Endothelial cell of umbilical vein (primary cell): Measurements from ENCODE around the gene OR51G2. TPM values are rescaled to one million over a fixed set of nuclear protein-coding genes. Genes with fewer than 3 reads are reported as not detected.

Source experiments
- BruUV-seq: library from RNA; stranded (reverse); fragments of 400-500 nt; replicated peaks from 2 replicates; lab custom pipeline; 2021; lab: Mats Ljungman, UMichigan
- CTCF ChIA-PET: fragments of 300-600, 350-600 bp; sonication (Branson Sonifier 250); formaldehyde crosslinking; loops from one replicate; lab custom pipeline; 2021; ENCODE audit warnings: antibody characterized with exemption, inconsistent platforms; lab: Charles Lee
- POLR2A ChIA-PET: fragments of 300-600, 350-600 bp; sonication (Branson Sonifier 250); formaldehyde crosslinking; loops from one replicate; lab custom pipeline; 2021; ENCODE audit warnings: antibody characterized with exemption, inconsistent platforms; lab: Charles Lee
- DNase-seq: peaks from one replicate; pipeline ENCODE4 v3.0.0-alpha.2; 2011; ENCODE audit warnings: low read depth, low spot score
- FAIRE-seq: peaks from 2 replicates; lab custom pipeline; 2011; peaks lifted over from hg19 to GRCh38; lab: Jason Lieb, UNC
- H2AFZ ChIP-seq: 2 replicates; pipeline ENCODE4 v1.6.0; 2012; ENCODE audit warnings: low read depth, low read length, control low read depth, inconsistent platforms
- H3K27ac ChIP-seq: 2 replicates; pipeline ENCODE4 v1.5.1; 2011; ENCODE audit warnings: low read depth, mild to moderate bottlenecking, control low read depth, low read length, moderate library complexity; ENCODE audit not compliant: insufficient read depth
- H3K27me3 ChIP-seq, 2 experiments: 2 replicates each; pipeline versions ENCODE4 v1.6.0 to v1.6.1; 2011; ENCODE audit warnings: low read length in 2 of 2, mixed read lengths in 1 of 2; ENCODE audit not compliant: control insufficient read depth in 2 of 2, insufficient read depth in 2 of 2
- H3K36me3 ChIP-seq, 2 experiments: 2 replicates in 1 of 2; 3 replicates in 1 of 2; pipeline ENCODE4 v1.5.1; 2011; ENCODE audit warnings: low read length in 2 of 2, mild to moderate bottlenecking in 1 of 2, moderate library complexity in 1 of 2; ENCODE audit not compliant: control insufficient read depth in 2 of 2, insufficient read depth in 2 of 2; ENCODE audit errors: extremely low read depth in 1 of 2
- H3K4me1 ChIP-seq: 3 replicates; pipeline ENCODE4 v1.5.1; 2011; ENCODE audit warnings: mild to moderate bottlenecking, low read length; ENCODE audit not compliant: control insufficient read depth, insufficient read depth; ENCODE audit errors: extremely low read depth
- H3K4me2 ChIP-seq: 2 replicates; pipeline ENCODE4 v1.6.1; 2011; ENCODE audit warnings: low read length, control low read depth, mixed read lengths; ENCODE audit not compliant: insufficient read depth
- H3K4me3 ChIP-seq, 3 experiments: fragments of 200-600 bp in 1 of 3; sonication (generic), shearing (Covaris generic) in 1 of 3; replicated peaks in 1 of 3; 2 replicates each; pipeline ENCODE4 v1.5.1; 2011 to 2016; ENCODE audit warnings: control low read depth in 3 of 3, low read length in 3 of 3, mild to moderate bottlenecking in 2 of 3, inconsistent platforms in 1 of 3, low read depth in 1 of 3, moderate library complexity in 1 of 3; ENCODE audit not compliant: insufficient read depth in 1 of 3
- H3K79me2 ChIP-seq: 2 replicates; pipeline ENCODE4 v1.6.0; 2012; ENCODE audit warnings: low read length, inconsistent platforms; ENCODE audit not compliant: control insufficient read depth, insufficient read depth
- H3K9ac ChIP-seq: replicated peaks from 2 replicates; pipeline ENCODE3; 2011; ENCODE audit warnings: low read length, control low read depth; ENCODE audit not compliant: insufficient read depth; ENCODE audit errors: extremely low read depth
- H3K9me1 ChIP-seq: replicated peaks from 3 replicates; pipeline ENCODE4 v1.6.0; 2011; ENCODE audit warnings: mild to moderate bottlenecking, low read length; ENCODE audit not compliant: control insufficient read depth, insufficient read depth; ENCODE audit errors: extremely low read depth
- H3K9me3 ChIP-seq: replicated peaks from 2 replicates; pipeline ENCODE4 v1.5.1; 2012; ENCODE audit warnings: low read length, inconsistent platforms; ENCODE audit not compliant: control insufficient read depth, insufficient read depth
- H4K20me1 ChIP-seq: replicated peaks from 2 replicates; pipeline ENCODE3; 2011; ENCODE audit warnings: mild to moderate bottlenecking, low read length; ENCODE audit not compliant: control insufficient read depth, insufficient read depth; ENCODE audit errors: extremely low read depth
- CTCF ChIP-seq, 2 donors: IDR thresholded peaks; 1 replicate in 1 of 2; 2 replicates in 1 of 2; pipeline ENCODE4 v1.5.1; 2011; ENCODE audit warnings: low read length in 2 of 2, mild to moderate bottlenecking in 2 of 2, moderate library complexity in 2 of 2, control low read depth in 1 of 2, inconsistent platforms in 1 of 2, low read depth in 1 of 2; ENCODE audit not compliant: insufficient read depth in 1 of 2; ENCODE audit errors: extremely low read depth in 1 of 2
- EZH2 ChIP-seq: IDR thresholded peaks from 2 replicates; pipeline ENCODE4 v1.6.1; 2012; ENCODE audit warnings: borderline replicate concordance, low read depth, mild to moderate bottlenecking, moderate library complexity, low read length, inconsistent platforms; ENCODE audit not compliant: severe bottlenecking
- FOS ChIP-seq: IDR thresholded peaks from 2 replicates; pipeline ENCODE4 v1.6.1; 2011; ENCODE audit warnings: mild to moderate bottlenecking, low read length, moderate library complexity, borderline replicate concordance; ENCODE audit not compliant: insufficient read depth
- GATA2 ChIP-seq: IDR thresholded peaks from 2 replicates; pipeline ENCODE4 v1.7.0; 2011; ENCODE audit warnings: low read depth, mild to moderate bottlenecking, moderate library complexity, mixed read lengths, low read length; ENCODE audit not compliant: insufficient read length, insufficient read depth
- JUN ChIP-seq: IDR thresholded peaks from 2 replicates; pipeline ENCODE4 v1.6.1; 2011; ENCODE audit warnings: borderline replicate concordance, low read depth; ENCODE audit not compliant: insufficient read length, insufficient read depth
- MAX ChIP-seq: IDR thresholded peaks from 2 replicates; pipeline ENCODE4 v1.6.1; 2011; ENCODE audit not compliant: insufficient read depth, insufficient read length
- MYC ChIP-seq: IDR thresholded peaks from one replicate; pipeline ENCODE4 v1.6.1; 2011; ENCODE audit warnings: mild to moderate bottlenecking, low read depth, low read length
- POLR2A ChIP-seq: IDR thresholded peaks from 2 replicates; pipeline ENCODE4 v1.6.1; 2012; ENCODE audit warnings: low read depth, mild to moderate bottlenecking, control low read depth, low read length
- POLR2AphosphoS5 ChIP-seq: IDR thresholded peaks from 2 replicates; pipeline ENCODE4 v1.6.1; 2012; ENCODE audit warnings: low read depth, mild to moderate bottlenecking, control low read depth, low read length, moderate library complexity; ENCODE audit not compliant: insufficient read depth
- dilution Hi-C: fragments of 300-500 bp; cut with MboI; formaldehyde crosslinking; loops from one replicate; pipeline ENCODE4 v1.15.0; 2019; ENCODE audit warnings: low sequenced_read_pairs; ENCODE audit not compliant: extremely low pct_ligation_motif_present
- intact Hi-C: fragments of 100-400 bp; cut with micrococcal nuclease; formaldehyde crosslinking; loops from one replicate; pipeline ENCODE4 v1.10.0; 2022
- polyA plus RNA-seq, 4 experiments: library from polyadenylated mRNA; depleted of rRNA in 3 of 4; stranded (reverse) in 3 of 4; unstranded in 1 of 4; fragments of >200 nt; gene quantifications; 2 replicates each; pipeline versions ENCODE4 v1.2.1 to v1.2.3, GENCODE V29; 2011 to 2012; ENCODE audit warnings: missing spikeins in 1 of 4
- total RNA-seq: library from RNA; stranded (reverse); gene quantifications from 2 replicates; pipeline ENCODE4 v1.2.3, GENCODE V29; 2021

Gene OR51G2
- total and polyA plus RNA-seq, 2 donors (not counting 3 experiments of a cell fraction or from before 2014, with no cell fraction given): not detected

- dilution Hi-C loops: no loop called here
- intact Hi-C loops: no loop called here
- H3K4me3 ChIP-seq: no peak overlapping the region
Measured at GRCh38 chr11:4921796-4922195, 2.6 kb upstream of the OR51G2 start.

More at GRCh38 chr11:4921796-4922195, 2.6 kb upstream of the OR51G2 start:
- H3K9me1 ChIP-seq: no peaks in the 10 kb centered on the region
- no peaks in the 10 kb centered on the region for H3K4me1 ChIP-seq
- no peak overlapping the region for H3K9ac ChIP-seq
- BruUV-seq: no TSS peak
- TF ChIP-seq POLR2A (no peak), GATA2 (no peak), JUN (no peak), FOS (no peak), MAX (no peak), CTCF (IDR thresholded peaks at IDR 0.05; ENCODE audit: extremely low read depth in 1 of 2, insufficient read depth in 1 of 2, low read depth in 1 of 2, low read length in 2 of 2) (no peak), EZH2 (no peak), MYC (no peak), POLR2AphosphoS5 (no peak)
- H3K4me2 ChIP-seq: no peak overlapping the region
- H3K36me3 ChIP-seq: no peaks in the 10 kb centered on the region
- FAIRE-seq (no peak), DNase-seq (no peak)
- H3K27ac ChIP-seq: no peak overlapping the region
- no peaks in the 10 kb centered on the region for H4K20me1 ChIP-seq
- no peaks in the 10 kb centered on the region for H3K27me3 ChIP-seq
- H3K79me2 ChIP-seq: no peaks in the 10 kb centered on the region
- ChIA-PET CTCF (no interaction called here), POLR2A (no interaction called here)
- no peak overlapping the region for H2AFZ ChIP-seq
- no peaks in the 10 kb centered on the region for H3K9me3 ChIP-seq
